Measurements from ENCODE around the gene PFDN4.

DNA sequence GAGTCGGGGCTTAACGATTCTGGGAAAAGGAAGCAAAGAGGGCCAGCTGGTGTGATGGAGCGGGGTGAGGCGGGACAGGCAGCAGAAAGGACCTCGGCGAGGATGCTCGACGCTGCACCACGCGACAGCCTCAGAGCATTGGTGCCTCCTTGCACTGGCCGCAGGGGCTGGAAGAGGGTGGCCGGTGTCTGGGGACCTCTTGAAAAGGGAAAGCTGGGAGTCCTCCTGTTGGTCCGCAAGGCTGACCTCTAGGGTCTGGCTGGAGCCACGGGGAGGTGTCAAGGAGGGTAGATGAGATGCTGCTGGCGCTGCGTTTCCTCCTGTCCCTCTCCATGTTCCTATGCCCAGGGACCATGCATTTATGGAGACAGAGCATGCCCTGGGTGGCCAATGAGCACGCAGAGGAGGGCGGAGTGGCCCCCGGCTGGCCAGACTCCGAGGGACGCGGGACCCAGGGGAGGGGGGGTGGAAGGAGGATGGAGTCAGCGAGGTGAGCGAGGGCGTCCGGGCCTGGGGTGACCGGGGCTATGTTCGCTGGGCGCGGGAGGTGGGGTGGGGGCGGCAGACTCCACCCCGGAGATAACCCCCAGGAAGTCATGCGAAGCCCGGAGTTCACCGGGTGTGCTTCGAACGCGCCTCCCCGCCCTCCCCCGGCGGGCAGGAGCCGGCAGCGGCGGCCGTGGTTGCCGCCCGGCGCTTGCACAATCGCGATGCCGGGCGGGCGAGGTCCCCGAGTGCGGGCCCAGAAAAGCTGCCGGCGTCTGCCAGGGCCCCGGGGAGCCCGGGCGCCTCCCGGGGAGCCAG is 34.0 kb upstream of the PFDN4 start, which contains the start of gene CYP24A1:
- TF ChIP-seq, protein P1, sequence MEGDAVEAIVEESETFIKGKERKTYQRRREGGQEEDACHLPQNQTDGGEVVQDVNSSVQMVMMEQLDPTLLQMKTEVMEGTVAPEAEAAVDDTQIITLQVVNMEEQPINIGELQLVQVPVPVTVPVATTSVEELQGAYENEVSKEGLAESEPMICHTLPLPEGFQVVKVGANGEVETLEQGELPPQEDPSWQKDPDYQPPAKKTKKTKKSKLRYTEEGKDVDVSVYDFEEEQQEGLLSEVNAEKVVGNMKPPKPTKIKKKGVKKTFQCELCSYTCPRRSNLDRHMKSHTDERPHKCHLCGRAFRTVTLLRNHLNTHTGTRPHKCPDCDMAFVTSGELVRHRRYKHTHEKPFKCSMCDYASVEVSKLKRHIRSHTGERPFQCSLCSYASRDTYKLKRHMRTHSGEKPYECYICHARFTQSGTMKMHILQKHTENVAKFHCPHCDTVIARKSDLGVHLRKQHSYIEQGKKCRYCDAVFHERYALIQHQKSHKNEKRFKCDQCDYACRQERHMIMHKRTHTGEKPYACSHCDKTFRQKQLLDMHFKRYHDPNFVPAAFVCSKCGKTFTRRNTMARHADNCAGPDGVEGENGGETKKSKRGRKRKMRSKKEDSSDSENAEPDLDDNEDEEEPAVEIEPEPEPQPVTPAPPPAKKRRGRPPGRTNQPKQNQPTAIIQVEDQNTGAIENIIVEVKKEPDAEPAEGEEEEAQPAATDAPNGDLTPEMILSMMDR (conservative IDR thresholded peaks at IDR 0.05 in 1 of 2, IDR thresholded peaks at IDR 0.05 in 1 of 2; ENCODE audit: low read depth in 1 of 2, low read length in 2 of 2) = no peak
- no peak for TF ChIP-seq EZH2 (IDR thresholded peaks at IDR 0.05; ENCODE audit: low read length, missing control alignments)

Data from fibroblast of lung (primary cell).